ENCODE results near the gene RTKN2. TPM values are rescaled to one million over a fixed set of nuclear protein-coding genes. Genes with fewer than 3 reads are reported as not detected.
"Not testable (repeated sequence)": the region's sequence is repeated elsewhere in the genome, so short reads cannot be mapped to it uniquely, and the experiment has no call there.

RTKN2 gene
- total RNA-seq, 1 donor from 2014 or later, result 2.5 TPM

DNA sequence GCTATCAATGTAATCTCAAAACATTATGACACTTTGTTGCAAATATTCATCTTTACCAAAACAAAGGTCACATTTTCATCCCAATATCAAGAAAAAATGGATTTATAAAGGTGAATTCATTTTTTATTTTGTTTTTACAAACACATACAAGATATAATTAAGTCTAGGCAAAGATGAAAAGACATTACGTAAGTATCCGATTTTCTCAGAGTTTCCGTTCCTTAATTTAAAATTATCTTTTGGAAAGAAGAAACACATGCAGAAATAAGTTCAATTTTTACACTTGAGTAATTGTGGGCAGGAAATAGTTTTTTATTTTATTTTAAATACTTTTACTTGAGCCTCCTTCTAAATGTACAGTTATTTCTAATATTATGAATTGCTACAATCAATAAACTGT lies 24.6 kb downstream of the RTKN2 start:
- no peaks in the 10 kb centered on the region for H3K36me3 ChIP-seq
- TF ChIP-seq POLR2A (IDR thresholded peaks at IDR 0.05), result no peak
- TF ChIP-seq, protein P1, sequence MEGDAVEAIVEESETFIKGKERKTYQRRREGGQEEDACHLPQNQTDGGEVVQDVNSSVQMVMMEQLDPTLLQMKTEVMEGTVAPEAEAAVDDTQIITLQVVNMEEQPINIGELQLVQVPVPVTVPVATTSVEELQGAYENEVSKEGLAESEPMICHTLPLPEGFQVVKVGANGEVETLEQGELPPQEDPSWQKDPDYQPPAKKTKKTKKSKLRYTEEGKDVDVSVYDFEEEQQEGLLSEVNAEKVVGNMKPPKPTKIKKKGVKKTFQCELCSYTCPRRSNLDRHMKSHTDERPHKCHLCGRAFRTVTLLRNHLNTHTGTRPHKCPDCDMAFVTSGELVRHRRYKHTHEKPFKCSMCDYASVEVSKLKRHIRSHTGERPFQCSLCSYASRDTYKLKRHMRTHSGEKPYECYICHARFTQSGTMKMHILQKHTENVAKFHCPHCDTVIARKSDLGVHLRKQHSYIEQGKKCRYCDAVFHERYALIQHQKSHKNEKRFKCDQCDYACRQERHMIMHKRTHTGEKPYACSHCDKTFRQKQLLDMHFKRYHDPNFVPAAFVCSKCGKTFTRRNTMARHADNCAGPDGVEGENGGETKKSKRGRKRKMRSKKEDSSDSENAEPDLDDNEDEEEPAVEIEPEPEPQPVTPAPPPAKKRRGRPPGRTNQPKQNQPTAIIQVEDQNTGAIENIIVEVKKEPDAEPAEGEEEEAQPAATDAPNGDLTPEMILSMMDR (IDR thresholded peaks at IDR 0.05), result no peak
- no peak for TF ChIP-seq POLR2AphosphoS5 (IDR thresholded peaks at IDR 0.05; ENCODE audit: insufficient read depth in 1 of 2, low read depth in 1 of 2)
- no peaks in the 10 kb centered on the region for H3K27me3 ChIP-seq
- no peak overlapping the region for H3K4me3 ChIP-seq
- no peaks in the 10 kb centered on the region for H3K9me3 ChIP-seq
- no peak overlapping the region for H3K27ac ChIP-seq
- H3K4me1 ChIP-seq, result peaks cover 19% of the 10 kb centered on the region
- DNase-seq (ENCODE audit: extremely low spot score in 2 of 2), result no peak
- intact Hi-C loops (cut with DNase I), result loop anchor here (5.0 kb wide), 1 partner anchor 207 kb away; no protein-coding TSS in a partner anchor

DNA sequence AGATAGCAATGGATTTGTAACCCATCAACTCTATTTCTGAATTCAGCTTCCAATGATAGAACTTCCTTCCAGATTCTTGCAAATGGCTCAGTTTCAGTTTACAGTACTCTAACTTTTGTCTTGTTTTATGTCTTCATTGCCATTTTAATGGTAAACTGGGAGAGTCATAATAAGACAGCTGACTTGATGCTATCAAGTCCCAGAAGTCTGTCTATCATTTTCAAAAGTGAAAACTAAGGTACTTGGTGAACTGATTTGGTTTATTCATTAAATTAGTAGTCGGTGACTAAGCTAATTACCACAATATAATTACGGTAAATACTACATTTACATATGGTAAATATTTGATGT lies 25.0 kb downstream of the RTKN2 start:
- intact Hi-C loops (cut with DNase I), result loop anchor here (5.0 kb wide), 1 partner anchor 206 kb away; no protein-coding TSS in a partner anchor
- Histone ChIP-seq H3K27me3 (no peaks in the 10 kb centered on the region), H3K9me3 (no peaks in the 10 kb centered on the region), H3K4me3 (no peak overlapping the region), H3K4me1 (peaks cover 24% of the 10 kb centered on the region), H3K27ac (no peak overlapping the region), H3K36me3 (no peaks in the 10 kb centered on the region)
- TF ChIP-seq, protein P1 (IDR thresholded peaks at IDR 0.05), result no peak
- TF ChIP-seq POLR2A (IDR thresholded peaks at IDR 0.05) (no peak), POLR2AphosphoS5 (IDR thresholded peaks at IDR 0.05; ENCODE audit: insufficient read depth in 1 of 2, low read depth in 1 of 2) (no peak)
- DNase-seq (ENCODE audit: extremely low spot score in 2 of 2), result no peak

DNA sequence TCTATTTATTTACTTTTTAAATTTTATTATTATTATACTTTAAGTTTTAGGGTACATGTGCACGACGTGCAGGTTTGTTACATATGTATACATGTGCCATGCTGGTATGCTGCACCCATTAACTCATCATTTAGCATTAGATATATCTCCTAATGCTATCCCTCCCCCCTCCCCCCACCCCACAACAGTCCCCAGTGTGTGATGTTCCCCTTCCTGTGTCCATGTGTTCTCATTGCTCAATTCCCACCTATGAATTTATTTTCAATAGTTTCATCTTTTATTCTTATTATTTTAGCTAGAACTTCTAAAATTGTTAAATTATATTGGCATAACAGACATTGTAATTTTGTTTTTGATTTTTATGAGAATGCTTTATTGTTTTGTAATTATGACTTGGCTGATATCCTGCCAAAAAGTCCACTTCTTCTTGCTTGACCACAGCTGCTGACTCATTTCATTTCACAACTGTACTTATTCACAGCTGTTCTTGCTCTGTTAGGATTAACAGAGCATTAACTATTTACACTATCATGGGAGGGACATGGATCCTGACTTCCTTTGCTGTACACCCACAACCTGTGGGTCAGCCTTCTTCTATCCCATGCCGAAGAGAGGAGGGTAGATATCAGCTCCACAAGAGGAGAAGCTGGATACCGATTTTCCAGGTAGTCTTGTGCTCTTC lies 25.5 kb downstream of the RTKN2 start:
- H3K4me3 ChIP-seq; H3K36me3 ChIP-seq; H3K9me3 ChIP-seq; H3K27ac ChIP-seq; H3K27me3 ChIP-seq; DNase-seq (ENCODE audit: extremely low spot score in 2 of 2): not testable (repeated sequence)
- intact Hi-C loops (cut with DNase I), result loop anchor here (5.0 kb wide), 1 partner anchor 206 kb away; no protein-coding TSS in a partner anchor
- TF ChIP-seq POLR2AphosphoS5 (IDR thresholded peaks at IDR 0.05; ENCODE audit: insufficient read depth in 1 of 2, low read depth in 1 of 2), result peak in 1 of 2 donors; percentile 65
- peaks cover 29% of the 10 kb centered on the region for H3K4me1 ChIP-seq

DNA sequence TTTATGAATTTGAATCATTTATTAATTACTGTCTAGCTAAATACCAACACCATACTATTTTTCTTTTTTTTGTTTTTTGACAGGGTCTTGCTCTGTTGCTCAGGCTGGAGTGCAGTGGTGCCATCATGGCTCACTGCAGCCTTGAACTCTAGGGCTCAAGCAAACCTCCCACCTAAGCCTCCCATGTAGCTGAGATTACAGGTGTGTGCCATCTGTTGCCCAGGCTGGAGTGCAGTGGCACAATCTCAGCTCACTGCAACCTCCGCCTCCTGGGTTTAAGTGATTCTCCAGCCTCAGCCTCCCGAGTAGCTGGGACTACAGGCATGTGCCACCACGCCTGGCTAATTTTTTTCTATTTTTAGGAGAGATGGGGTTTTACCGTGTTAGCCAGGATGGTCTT lies 27.1 kb downstream of the RTKN2 start:
- peaks cover 38% of the 10 kb centered on the region for H3K4me1 ChIP-seq
- DNase-seq (ENCODE audit: extremely low spot score in 2 of 2); H3K27me3 ChIP-seq; H3K36me3 ChIP-seq; H3K27ac ChIP-seq; H3K4me3 ChIP-seq; H3K9me3 ChIP-seq: not testable (repeated sequence)
- intact Hi-C loops (cut with DNase I), result loop anchor here (5.0 kb wide), 1 partner anchor 204 kb away; no protein-coding TSS in a partner anchor

DNA sequence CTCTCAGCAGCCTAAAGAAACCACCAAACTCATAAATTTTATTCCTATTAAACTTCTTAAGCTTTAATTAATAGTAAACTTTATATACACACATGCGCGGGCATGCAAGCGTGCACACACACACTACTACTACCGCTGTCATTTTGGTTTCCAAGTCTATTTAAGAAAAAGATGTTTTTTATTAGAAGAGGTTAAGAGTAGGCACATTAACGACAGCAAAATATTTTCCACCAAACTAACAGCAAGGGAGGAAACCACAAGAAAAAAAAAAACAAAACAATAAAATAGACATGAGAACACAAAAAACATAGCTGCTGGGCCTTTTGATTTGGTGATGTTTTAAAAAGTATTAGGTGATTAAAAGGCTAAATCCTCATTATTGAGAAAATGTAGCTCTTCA lies 28.6 kb downstream of the RTKN2 start:
- no peaks in the 10 kb centered on the region for H3K36me3 ChIP-seq
- peaks cover 35% of the 10 kb centered on the region for H3K4me1 ChIP-seq
- TF ChIP-seq, protein P1 (IDR thresholded peaks at IDR 0.05), result no peak
- no peak for TF ChIP-seq POLR2AphosphoS5 (IDR thresholded peaks at IDR 0.05; ENCODE audit: insufficient read depth in 1 of 2, low read depth in 1 of 2)
- TF ChIP-seq POLR2A (IDR thresholded peaks at IDR 0.05), result no peak
- H3K27me3 ChIP-seq, result no peaks in the 10 kb centered on the region
- no peaks in the 10 kb centered on the region for H3K9me3 ChIP-seq
- peak overlapping the region; percentile 28 for H3K27ac ChIP-seq
- DNase-seq (ENCODE audit: extremely low spot score in 2 of 2), result no peak
- intact Hi-C loops (cut with DNase I), result loop anchor here (5.0 kb wide), 1 partner anchor 203 kb away; no protein-coding TSS in a partner anchor
- H3K4me3 ChIP-seq, result no peak overlapping the region

DNA sequence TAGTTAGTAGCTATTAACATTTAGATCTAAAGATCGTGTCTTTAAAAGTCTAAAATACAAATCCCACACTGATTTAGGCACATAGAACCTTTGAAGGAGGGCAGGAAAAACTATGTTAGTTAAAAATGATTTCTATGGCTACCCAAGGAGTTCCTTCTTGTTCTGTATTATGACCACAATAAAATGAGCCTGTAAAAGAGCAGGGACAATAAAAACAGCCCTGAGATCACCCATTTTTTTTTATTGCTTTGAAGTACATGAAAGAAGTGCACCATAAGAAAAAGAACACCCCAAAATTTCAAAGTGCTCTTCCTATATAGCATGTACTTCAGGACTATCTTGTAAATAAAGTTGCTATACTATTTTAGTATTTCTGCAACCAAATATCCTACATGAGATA lies 29.8 kb downstream of the RTKN2 start:
- peaks cover 30% of the 10 kb centered on the region for H3K4me1 ChIP-seq
- no peaks in the 10 kb centered on the region for H3K36me3 ChIP-seq
- H3K9me3 ChIP-seq, result no peaks in the 10 kb centered on the region
- no peak for TF ChIP-seq POLR2AphosphoS5 (IDR thresholded peaks at IDR 0.05; ENCODE audit: insufficient read depth in 1 of 2, low read depth in 1 of 2)
- no peak for TF ChIP-seq POLR2A (IDR thresholded peaks at IDR 0.05)
- TF ChIP-seq, protein P1 (IDR thresholded peaks at IDR 0.05), result no peak
- no peak overlapping the region for H3K27ac ChIP-seq
- intact Hi-C loops (cut with DNase I), result no loop called here
- no peaks in the 10 kb centered on the region for H3K27me3 ChIP-seq
- no peak for DNase-seq (ENCODE audit: extremely low spot score in 2 of 2)
- no peak overlapping the region for H3K4me3 ChIP-seq
